GM21381 (cell line): Measurements from ENCODE around the gene GIN1.

Experiments used
- ATAC-seq: cut with Tn5 transposase; IDR thresholded peaks from one replicate; pipeline ENCODE4 v1.9.1; 2021; ENCODE audit warnings: mild to moderate bottlenecking, moderate library complexity; ENCODE audit not compliant: unreplicated experiment

Gene GIN1

DNA sequence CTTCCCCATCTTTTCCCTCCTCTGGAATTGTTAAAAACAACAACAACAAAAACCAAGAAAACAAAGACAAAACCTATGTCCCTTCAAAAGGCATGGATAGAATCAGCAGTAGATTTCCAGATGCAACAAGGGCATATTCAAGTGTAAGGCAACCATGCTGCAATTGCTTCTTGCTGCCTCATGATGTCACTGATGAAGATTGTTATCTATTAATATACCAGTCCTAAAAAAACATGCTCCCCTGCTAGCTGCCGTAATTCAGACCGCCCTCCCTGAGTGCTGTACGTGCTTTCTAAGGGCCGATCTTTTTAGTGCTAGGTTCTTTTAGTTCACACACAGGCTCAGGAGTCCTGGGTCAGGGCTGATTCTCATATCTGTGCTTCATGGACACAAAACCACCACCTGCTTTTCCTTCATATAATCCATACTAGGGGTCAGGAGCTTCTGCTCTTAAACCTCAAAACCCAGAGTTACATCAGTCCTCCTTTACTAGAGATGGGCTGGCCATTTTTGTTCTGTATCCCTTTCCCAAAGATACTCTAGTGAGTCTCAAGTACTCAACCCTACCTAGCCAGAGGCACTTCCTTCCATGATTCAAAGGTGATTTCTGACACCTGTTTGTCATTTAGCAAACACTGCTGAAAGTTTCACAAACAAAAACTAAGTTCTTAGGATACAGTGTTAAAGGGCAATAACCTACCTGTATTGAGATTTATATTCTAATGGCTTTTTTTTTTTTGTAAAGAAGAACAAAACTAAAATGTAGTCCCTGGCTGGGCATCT lies 82.1 kb downstream of the GIN1 start:
- no peak for ATAC-seq

DNA sequence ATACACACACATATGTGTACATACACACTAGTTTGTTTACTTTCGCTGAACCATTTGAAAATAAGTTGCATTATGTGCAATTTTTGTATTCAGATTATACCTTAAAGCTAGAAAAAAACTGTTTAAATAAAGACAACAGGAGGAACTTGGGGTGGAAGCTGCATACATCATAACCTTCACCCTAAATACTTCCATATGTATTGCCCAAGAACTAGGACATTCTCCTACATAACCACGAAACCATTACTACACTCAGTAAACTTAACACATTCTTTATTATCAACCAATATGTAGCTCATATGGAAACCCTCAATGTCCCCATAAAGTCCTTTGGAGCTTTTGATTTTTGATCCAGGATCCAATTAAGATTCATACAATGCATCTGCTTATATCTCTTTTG lies 83.3 kb downstream of the GIN1 start:
- ATAC-seq = no peak
